LNCaP clone FGC (cell line): ENCODE data around the gene DHRSX.

Experiments used
- DNase-seq: peaks from one replicate; pipeline ENCODE4 v3.0.0-alpha.2; 2011; ENCODE audit warnings: low read depth
- H3K4me3 ChIP-seq: 2 replicates; pipeline ENCODE4 v1.5.1; 2011; ENCODE audit warnings: mild to moderate bottlenecking, low read depth, low read length, control low read depth
- CTCF ChIP-seq: IDR thresholded peaks from 2 replicates; pipeline ENCODE4 v1.5.1; 2012; ENCODE audit warnings: mild to moderate bottlenecking; ENCODE audit not compliant: control insufficient read depth, insufficient read depth; ENCODE audit errors: extremely low read depth

The DHRSX gene

DNA sequence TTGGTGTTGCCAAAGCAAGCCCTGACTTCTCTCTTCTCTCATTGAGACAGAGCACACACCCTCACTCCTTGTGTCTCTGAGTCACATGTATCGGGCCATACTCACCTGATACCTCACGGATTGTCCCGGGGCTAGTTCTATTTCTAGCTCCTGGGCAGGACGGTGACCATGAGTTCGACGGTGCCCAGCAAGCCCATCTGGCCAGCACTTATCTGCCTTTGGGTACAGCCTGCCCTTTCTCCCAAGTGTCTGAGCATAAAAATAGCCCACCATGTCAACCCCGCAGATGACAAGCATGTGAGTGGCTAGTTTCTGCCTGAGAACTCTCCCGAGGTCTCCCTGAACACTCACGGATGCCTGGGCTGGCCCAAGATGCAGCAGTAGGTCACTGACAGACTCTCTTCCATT, 158.5 kb downstream of the DHRSX start:
- no peak overlapping the region for H3K4me3 ChIP-seq
- DNase-seq: no peak
- TF ChIP-seq CTCF: no peak

DNA sequence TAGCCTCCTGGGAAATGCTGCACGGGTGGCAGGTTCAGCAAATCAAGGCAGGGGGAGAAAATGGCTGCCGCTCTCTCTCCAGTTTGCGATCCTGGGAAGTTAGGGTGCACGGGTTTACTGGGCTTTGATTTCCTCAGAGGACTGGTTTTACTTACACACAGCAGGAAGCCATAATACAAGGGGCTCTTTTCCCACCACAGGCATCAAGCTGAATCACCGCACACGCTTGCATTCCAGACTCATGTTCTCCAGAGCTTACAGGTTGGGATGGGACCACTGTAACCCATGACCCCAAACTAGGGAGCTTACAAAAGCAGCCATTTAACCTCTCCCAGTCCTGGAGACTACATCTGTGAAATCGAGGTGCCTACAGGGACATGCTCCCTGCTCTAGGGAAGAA, 159.8 kb downstream of the DHRSX start:
- TF ChIP-seq CTCF: no peak
- no peak for DNase-seq
- H3K4me3 ChIP-seq: no peak overlapping the region

- DNase-seq: no peak
- no peak for TF ChIP-seq CTCF
- no peak overlapping the region for H3K4me3 ChIP-seq
Measured at GRCh38 chrX:2336181-2336580, 164.6 kb downstream of the DHRSX start.

DNA sequence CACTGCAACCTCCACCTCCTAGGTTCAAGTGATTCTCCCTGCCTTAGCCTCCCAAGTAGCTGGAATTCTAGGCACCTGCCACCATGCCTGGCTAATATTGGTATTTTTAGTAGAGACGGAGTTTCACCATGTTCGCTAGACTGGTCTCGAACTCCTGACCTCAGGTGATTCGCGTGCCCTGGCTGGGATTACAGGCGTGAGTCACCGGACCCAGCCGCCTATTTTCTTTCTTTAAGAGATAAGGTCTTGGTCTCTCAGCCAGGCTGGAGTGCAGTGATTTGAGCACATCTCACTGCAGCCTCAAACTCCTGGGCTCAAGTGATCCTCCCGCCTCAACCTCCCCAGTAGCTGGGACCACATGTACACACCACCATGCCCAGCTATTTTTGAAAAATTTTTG, 166.5 kb downstream of the DHRSX start:
- TF ChIP-seq CTCF: no peak
- H3K4me3 ChIP-seq: no peak overlapping the region
- no peak for DNase-seq

DNA sequence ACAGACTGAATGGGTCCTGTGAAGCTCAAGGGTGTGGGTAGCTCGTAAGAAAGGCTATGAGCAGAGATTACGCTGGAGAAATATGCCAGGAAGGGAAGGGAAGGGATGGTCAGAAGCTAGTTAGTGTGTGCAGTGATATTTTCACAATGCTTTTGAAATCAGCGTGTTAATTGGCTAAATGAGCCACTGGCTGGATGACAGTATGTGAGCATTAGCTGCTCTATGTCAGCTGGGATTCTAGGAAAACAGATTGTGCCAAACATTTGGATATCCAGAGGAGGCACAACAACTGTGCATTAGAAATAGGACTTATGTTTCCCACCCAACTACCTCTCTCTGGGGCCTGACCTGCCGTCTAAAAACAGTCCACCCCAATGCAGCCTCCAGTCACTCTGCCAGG, 168.5 kb downstream of the DHRSX start:
- no peak for TF ChIP-seq CTCF
- H3K4me3 ChIP-seq: no peak overlapping the region

GRCh38 chrX:2330910-2331309, 169.9 kb downstream of the DHRSX start:
- no peak for TF ChIP-seq CTCF
- DNase-seq: no peak
- no peak overlapping the region for H3K4me3 ChIP-seq

More for the DNA sequence above, 168.5 kb downstream of the DHRSX start:
- no peak for DNase-seq

DNA sequence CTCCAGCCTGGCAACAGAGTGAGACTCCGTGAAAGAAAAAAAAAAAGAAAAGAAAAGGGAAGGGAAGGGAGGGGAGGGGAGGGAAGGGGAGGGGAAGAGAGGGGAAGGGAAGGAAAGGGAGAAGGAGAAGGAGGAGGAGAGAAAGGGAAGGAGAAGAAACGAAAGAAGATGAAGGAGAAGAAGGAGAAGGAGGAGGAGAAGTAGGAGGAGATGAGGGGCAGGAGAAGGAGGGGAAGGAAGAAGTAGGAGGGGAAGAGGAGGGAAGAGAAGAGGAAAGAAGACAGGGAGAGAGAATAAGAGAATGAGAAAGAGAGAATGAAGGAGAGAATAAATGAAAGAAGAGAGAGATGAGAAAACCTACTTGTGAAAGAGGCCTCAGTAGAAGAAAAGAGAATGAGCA, 170.3 kb downstream of the DHRSX start:
- DNase-seq: no peak
- no peak overlapping the region for H3K4me3 ChIP-seq
- TF ChIP-seq CTCF: no peak
